HG02840 (cell line): Measurements from ENCODE around the gene ABCC12.
"Not testable (repeated sequence)": the region's sequence is repeated elsewhere in the genome, so short reads cannot be mapped to it uniquely, and the experiment has no call there.

ENCODE experiments used
- ATAC-seq: cut with Tn5 transposase; IDR thresholded peaks from one replicate; pipeline ENCODE4 v1.9.1; 2021; ENCODE audit warnings: mild to moderate bottlenecking, moderate library complexity, moderate number of reproducible peaks; ENCODE audit not compliant: unreplicated experiment, low FRiP score

Gene ABCC12

DNA sequence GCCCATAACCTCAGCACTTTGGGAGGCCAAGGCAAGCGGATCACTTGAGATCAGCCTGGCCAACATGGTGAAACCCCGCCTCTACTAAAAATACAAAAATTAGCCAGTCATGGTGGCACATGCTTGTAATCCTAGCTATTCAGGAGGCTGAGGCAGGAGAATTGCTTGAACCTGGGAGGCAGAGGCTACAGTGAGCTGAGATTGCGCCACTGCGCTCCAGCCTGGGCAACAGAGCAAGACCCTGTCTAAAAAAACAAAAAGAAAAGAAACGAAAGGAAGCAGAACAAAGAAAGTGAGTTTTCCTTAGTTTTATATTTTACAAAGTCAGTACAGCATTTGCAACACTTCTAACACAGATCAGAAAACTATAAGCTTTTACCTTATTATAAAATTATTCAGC lies 10.8 kb upstream of the ABCC12 start:
- not testable (repeated sequence) for ATAC-seq

DNA sequence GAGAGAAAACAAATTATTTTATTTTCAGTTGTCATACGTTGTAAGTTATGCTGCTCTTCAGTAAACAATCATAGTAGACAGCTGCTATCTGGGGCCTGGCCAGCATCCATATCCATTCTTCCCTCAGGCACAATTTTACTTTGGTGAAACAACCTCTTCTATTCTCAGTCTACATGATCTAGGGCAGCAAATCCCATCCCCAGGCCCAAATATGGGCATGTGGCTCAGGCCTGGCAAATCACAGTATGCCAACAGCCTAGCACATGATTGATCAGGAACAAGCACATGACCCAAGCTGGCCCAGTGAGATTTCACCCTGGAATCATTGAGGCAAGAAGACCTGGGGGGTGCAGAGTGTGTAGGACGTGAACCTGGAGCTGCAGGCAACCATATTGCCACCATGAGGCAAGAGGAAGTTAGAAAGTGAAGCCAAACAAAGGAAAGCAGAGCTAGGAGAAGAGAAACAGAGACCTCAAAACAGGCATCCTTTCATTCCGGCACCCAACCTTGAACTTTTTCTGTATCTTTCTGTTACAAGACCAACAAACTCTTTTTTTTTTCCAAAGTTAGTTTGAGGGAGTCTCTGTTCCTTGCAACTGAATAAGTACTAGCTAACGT lies 10.3 kb upstream of the ABCC12 start:
- no peak for ATAC-seq

DNA sequence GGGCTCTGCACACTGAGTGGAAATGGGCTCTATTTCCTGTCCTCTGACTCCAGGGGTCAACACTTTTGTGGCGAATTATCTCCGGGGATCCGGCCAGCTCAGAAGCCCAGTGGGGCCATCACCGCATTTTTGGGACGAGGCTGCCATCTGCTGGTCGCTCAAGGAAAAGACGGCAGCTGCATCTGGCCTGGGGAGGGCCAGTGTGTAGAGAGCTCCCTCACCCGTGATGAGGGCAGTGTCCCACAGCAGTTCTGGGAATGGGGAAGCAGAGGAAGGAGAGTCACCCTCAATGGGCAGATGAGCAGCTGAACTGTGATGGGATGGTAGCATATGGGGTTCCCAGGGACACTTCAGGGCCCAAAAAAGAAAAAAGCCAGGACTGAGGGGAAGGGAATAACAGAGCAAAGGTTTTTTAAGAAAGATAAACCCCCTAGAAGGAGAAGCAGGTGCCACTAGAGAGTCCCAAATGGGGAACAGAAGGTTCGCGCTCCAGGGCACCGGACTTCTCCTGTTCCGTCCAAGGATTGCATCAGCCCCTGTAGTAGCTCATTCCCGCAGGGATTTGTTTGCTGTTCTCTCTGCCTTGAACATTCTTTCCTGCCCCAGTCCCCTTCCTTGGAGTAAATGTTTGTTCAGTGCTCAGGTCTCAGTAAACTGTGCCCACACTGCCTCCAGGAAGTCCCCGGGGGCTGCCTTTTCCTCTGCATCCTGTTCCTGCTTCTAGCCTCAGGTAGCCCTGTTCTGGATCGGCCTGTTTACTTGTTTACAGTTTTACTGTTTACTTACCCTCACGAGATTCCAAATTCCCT lies 9.3 kb upstream of the ABCC12 start:
- no peak for ATAC-seq

DNA sequence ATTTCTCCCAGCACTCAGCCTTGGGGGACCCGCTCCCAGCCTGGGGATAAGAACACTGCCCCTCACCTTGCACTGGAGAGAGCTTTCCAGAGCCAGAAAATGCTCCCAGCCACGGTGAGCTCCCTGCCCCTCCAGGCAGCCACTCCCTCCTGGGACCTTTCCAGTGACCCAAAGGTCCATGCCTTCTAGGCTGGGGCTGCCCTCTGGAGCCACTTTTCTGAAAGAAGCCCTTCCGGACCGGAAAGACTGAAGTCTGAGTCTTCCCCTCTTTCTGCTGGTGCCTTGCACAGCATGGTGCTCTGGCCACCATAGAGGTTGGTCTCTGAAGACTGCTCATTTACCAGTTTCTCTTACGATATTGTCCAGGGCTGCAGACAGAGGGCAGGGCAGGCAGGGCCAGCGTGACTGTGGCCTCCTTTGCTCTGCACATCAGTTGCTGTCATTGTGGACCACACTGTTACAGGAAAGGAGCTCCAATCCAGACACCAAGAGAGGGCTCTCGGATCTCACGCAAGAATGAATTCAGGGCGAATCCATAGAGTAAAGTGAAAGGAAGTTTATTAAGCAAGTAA lies 7.1 kb upstream of the ABCC12 start:
- no peak for ATAC-seq

DNA sequence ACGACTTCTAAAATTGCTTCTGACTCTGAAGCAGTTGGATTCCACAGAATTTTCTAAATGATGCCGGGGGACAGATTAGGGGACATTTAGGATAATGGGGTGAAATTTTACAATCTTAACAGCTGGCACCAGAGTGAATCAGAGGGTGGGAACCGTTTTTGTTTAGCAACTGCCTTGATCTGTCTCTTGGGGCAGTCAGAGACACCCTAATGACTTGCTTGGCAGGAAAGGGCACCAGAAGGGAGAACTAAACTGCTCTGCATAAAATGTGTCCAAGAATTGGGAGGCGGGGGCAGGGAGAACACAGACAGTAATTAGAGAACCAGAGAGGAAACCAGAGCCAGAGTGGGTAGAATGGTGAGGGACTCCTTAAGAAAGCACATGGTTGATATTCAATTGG lies 6.1 kb upstream of the ABCC12 start:
- no peak for ATAC-seq

DNA sequence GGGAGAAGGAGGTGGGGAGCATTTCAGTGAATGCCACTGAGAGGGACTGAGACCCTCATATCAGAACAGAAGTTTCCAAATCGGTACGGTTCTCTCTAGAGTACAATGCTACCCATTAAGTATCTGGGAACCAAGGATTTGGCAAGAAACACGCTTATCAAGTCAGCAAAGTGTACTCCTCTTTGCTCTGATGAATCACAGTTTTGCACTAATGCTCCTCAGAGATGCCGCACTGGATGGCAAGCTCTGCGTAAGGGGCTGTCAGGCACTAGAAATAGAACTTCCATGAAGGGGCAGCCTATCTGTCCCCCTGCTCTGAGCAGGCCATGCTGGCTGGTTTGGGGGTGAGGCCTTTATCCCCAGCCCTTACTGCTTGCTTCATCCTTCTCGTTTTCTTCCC lies 4.8 kb upstream of the ABCC12 start:
- ATAC-seq = no peak

DNA sequence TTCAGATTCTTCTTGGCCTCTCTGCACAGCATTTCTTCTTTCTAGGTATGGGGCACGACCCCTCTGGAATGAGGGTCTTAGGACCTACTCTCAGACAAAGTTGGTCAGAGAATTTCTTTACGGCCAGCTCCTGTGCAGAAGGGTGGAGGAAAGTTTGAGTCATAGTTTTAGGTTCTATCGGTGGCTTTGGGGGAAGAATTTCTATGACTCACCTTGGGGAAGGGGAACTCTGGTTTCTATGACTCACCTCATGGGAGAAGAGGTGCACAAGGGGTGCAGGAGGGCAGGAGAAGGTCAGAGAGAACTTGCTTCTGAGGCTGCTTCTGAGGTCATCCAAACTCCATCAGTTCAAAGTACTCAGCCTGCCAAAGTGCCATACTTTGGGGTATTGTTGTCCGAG lies 2.5 kb upstream of the ABCC12 start:
- peak; percentile 61 for ATAC-seq

DNA sequence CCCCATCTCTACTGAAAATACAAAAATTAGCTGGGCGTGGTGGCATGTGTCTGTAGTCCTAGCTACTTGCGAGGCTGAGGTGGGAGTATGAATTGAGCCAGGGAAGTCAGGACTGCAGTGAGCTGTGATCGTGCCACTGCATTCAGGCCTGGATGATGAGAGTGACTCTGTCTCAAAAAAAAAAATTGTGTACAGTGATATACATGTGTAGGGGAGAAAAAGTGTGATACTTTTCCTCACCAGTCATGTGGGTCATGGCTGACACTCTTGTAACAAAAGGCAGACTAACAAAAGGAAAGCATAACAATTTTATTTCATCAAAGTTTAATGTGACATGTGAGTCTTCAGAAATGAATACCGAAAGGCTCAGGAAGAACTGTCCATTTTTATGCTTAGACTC lies 2.0 kb upstream of the ABCC12 start:
- ATAC-seq = no peak

DNA sequence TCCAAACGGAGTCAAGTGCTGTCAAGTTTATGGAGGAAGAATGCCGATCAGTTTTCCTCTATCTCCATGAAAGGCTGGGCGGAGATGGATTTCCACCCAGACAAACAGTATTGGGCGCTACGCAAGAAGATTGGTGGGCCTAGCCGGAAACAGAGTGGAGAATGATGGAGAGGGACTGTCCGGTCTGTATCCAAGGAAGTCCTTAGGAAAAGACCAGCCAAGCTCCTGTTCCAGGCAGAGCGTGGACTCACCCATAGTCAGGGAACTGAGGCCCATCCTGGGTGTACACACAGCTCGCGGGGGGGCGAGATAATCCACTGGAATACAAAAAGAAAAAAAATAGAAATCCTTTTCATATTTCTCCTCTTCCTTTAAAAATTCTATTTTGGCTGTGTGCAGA lies 1.5 kb upstream of the ABCC12 start:
- no peak for ATAC-seq

DNA sequence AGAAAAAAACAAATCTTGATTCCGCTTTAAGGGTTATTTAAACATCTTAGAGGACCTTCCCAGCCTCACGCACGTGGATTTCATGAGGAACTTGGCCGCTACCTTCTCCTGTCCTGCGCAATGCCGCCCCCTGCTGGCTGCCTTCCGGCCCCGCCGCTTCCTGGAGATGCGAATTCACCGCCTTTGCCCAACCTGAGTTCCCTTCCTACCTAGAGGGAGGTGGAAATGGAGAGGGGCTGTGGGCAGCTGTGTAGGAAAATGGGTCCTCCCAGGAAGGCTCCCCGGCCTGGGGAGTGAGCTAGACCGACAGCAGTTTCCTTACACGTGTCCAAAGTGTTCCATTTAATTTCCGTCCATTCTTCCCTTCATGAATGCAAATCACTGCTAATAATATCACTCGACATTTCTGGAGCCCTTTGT lies 1.0 kb upstream of the ABCC12 start:
- ATAC-seq = no peak

DNA sequence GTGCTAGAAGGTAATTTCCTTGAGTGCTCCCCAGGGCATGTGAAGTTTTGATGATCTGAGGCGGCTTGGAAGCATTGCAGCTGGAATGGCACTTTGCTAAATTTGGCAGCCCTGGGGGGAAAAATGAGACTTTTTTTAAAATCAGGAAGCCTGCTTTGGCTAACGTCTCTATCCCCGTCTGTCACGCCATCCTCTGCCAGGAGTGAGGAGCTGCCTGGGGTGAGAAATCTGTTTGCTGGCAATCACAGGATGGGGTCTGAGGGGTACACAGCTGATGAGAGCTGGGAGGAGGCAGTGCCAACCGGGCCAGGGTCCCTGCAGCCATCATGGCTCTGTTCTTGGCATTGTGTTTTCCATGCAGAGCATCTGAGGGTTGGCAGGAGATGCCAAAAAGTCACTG lies 2.0 kb downstream of the ABCC12 start:
- ATAC-seq = no peak

DNA sequence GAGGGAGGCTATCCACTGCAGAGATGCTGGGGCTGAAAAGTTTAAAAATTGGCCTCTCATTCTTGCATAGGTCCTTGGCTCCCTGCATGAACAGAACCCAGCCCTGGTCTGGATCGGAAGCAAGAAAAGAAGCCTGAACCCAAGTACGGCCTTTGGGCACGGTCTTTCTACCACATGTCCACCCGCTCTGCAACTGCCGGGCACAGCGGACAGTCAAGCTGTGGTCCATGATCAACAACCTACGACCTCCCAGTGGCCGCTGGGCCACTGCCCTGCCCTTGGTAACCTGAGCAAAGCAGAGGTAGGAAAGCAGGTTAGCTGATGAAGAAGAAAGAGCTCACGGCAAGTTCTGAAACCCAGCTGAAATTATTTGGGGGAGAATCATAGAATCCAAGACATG lies 3.6 kb downstream of the ABCC12 start:
- ATAC-seq = no peak

DNA sequence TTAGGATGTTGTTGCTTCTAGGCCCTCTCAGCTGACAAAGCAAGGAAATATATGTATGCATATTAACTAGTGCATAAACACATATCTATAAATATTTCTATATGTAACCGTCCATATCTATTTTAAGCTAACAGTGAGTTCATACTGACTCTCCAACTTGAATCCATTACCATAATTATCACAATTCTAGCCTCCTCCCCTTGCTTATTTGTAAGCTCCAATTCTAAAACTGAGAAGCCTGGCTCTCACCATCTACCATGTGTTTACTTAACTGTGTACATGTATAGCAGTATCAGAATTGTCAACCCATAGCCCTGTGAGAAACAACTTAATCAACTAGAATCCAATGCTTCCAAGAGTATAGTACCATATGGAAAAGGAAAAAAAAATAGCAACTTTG lies 5.1 kb downstream of the ABCC12 start:
- no peak for ATAC-seq

DNA sequence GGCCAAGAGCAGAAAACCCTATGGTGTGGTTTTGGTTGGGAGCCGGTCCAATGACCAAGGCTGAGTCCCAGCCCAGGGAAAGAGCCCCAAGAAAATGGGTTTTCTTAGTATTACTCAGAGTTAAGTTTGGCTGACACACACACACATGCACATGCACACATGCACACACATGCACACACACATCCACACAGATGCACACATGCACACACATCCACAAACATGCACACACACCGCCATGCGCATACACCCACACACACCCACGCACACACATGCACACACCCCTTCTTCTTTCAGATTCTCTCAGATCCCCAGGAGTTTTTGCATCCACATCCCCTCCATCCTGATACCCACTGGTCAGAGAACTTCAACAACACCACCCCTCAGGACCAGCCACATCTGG lies 9.1 kb downstream of the ABCC12 start:
- ATAC-seq = no peak

DNA sequence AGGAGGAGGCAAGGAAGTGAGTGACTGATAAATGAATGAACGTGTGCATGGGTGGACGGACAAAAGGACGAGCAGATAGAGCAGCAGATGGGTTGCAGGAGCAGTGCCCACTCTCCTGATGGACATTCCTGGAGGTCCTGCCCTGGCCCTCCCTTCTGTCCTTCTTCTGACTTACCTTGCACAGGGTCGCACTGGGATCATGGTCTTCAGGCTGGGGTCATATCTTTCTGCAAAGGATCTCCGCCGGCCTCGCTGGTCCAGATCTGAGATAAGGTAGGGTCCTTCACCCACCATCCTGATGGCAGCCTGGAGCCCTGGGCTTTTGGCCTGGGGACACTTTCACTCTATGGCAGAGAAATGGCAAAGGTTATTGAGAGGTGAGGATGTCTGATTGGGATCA lies 9.7 kb downstream of the ABCC12 start:
- ATAC-seq = no peak

DNA sequence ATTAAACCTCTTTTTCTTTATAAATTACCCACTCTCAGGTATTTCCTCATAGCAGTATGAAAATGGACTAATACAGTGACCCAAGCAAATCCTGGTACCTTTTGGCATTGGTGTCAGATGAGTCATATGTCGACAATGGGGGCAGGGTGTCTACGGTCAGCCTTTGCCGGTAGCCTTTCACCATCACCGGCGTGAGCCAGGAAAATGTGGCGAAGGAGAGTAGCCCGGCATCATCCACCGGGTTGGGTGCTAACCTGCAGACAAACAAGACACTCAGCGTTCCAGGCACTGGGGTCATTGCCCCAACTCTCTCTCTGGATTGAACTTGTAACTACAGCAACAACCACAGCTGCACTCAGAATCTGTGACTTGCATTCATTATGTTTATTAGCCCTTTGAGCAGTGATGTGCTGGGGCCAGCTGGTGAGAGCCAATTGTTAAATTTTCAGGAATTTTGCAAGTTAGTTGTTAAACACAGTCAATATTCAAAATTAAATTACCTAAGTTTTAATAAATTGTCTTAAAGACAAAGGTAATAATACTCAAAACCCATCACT lies 11.9 kb downstream of the ABCC12 start:
- ATAC-seq = no peak

DNA sequence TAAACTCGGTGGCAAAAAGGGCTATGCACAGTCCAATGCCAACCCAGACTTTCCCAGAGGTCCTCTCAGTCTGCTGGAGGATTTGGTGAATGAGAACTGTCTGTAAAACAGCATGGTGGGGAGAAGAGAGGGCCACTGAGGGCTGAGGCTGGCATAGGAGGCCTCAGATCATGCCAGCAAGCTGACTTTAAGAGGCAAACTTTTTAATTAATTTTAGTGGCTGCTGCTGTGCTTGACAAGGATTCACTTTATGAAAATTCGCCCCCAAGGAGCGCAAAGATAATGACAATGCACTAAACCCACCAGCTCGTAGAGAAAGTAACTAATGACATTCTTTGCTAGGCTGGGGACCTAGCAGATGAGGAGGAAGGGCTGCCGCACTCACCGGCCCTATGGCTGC lies 15.0 kb downstream of the ABCC12 start:
- no peak for ATAC-seq

DNA sequence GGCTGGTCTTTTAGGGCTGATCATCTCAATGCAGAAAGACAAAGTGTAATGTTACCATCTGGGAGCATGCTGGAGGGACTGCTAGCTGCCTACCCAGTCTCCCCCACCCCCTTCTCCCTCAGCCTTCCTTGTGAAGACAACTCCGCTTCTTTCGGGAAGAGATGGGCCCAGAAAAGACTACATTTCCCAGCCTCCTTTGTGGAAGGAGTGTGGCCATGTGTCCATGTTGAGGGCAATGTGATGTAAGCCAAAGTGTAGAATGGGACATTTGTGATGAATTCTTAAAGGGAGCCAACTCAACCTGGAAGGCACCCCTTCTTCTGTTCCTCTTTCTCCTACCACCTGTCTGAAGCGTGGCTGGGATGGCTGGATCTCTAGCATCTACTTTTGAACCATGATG lies 16.3 kb downstream of the ABCC12 start:
- no peak for ATAC-seq

DNA sequence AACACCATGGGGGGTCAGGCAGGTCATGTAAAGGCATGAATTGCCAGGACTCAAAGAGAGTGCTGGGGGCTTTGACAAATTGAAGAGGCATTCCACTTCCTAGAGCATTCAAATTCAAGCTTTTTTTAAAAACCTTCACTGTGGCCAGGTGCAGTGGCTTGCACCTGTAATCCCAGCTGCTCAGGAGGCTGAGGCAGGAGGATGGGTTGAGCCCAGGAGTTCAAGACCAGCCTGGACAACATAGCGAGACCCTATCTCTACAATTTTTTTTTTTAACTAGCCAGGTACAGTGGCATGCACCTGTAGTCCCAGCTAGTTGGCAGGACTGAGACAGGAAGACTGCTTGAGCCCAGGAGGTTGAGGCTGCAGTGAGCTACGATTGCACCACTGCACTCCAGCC lies 17.2 kb downstream of the ABCC12 start:
- no peak for ATAC-seq

DNA sequence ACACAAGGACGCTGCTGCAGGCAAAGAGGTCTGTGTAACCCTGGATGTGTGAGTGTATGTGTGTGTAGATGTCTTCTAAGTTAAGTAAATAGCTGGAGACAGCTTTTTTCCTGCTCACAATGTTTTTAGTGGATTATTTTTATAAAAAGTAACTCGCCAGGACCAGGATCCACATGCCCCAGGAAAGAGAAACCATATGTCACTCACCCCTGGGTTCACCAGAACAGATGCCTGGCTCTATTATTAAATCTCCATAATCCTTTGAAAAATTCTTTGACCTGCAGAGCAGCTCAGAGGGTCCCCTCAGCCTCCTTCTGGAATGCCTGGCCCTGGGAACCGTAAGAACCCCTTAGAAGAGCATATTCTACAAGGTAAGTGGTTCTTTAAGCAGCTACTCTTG lies 18.0 kb downstream of the ABCC12 start:
- no peak for ATAC-seq

DNA sequence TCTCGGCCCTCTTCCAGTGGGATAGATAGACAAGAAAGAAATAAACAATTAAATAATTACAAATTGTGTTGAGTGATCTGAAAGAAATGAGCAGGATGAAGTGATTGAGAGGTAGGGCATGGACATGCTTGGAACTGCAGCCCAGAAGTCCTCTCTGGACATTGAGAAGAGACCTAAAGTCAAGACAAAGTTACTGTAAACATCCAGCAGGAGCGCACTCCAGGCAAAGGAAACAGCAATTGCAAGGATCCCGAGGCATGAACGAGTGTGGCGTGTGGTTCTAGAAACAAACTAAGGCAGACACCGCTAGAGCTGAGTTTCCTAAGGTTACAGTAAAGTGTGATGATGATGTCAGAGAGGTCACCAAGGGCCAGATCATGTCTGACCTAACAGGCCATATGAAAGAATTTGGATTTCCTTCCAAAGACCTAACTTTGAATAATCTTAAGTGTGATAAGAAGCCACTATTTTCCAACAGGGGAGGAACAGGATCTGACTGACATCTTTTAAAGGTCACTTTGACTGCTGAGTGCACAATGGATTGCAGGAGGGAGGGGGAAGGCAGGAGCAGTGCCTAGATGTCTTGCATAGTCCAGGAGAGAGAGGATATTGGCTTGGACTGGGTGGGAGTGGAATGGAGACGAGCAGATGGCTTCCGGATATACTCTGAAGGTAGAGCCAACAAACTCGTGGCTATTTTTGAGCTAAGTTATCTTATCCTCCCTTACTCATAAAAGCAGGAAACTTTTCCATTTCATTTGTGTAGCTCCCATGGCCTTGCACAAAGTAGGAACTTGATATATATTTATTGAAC lies 19.0 kb downstream of the ABCC12 start:
- no peak for ATAC-seq
